ENCODE data around the gene IL36RN. TPM values are rescaled to one million over a fixed set of nuclear protein-coding genes. Genes with fewer than 3 reads are reported as not detected.

Gene IL36RN
- total RNA-seq, 1 donor from 2014 or later, result 0.25 TPM

DNA sequence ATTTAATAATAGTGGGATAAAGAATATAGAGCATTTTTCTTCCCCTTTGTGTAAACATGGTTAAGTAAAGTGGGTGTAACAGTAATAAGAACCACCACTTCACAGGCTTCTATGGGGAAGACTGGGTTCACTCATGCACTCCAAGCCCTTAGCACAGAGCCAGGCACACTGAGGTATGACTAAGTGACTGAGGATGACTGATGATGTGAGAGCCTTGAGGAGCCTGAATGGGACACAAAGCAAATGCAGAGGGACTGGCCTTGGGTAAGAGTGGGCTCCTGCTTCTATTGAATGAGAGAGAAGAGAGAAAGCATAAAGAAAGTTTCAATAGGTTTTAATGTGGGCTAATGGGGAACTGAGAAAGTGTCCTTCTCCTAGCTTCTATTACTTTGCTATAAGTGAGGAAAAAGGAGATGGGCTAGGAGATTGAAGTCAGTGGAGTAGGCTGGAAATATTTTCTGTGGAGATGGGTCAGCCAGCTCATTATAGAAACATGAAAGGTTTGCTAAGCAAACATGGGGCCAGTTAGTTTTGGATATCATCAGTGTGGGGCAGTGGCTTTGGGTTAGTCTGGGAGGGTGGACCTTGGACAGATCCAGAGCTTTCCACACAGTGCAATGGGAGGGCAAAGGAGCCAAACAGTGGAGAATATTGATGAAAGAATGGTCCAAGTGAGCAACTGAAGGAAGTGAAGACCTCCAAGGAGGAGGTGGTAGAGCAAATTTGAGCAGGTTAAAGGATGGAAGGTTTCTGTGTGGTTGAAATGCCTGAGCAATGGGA is 29.4 kb downstream of the IL36RN start:
- Histone ChIP-seq H3K9me3 (no peaks in the 10 kb centered on the region), H3K4me1 (no peaks in the 10 kb centered on the region), H3K36me3 (no peaks in the 10 kb centered on the region), H3K27ac (no peak overlapping the region), H3K4me3 (no peak overlapping the region), H3K27me3 (no peaks in the 10 kb centered on the region)
- intact Hi-C loops (cut with DNase I), result no loop called here
- no peak for TF ChIP-seq POLR2A (IDR thresholded peaks at IDR 0.05)
- TF ChIP-seq, protein P1, sequence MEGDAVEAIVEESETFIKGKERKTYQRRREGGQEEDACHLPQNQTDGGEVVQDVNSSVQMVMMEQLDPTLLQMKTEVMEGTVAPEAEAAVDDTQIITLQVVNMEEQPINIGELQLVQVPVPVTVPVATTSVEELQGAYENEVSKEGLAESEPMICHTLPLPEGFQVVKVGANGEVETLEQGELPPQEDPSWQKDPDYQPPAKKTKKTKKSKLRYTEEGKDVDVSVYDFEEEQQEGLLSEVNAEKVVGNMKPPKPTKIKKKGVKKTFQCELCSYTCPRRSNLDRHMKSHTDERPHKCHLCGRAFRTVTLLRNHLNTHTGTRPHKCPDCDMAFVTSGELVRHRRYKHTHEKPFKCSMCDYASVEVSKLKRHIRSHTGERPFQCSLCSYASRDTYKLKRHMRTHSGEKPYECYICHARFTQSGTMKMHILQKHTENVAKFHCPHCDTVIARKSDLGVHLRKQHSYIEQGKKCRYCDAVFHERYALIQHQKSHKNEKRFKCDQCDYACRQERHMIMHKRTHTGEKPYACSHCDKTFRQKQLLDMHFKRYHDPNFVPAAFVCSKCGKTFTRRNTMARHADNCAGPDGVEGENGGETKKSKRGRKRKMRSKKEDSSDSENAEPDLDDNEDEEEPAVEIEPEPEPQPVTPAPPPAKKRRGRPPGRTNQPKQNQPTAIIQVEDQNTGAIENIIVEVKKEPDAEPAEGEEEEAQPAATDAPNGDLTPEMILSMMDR (IDR thresholded peaks at IDR 0.05), result no peak
- no peak for TF ChIP-seq POLR2AphosphoS5 (IDR thresholded peaks at IDR 0.05; ENCODE audit: insufficient read depth in 1 of 2, low read depth in 1 of 2)
- peak in 1 of 2 donors; percentile 49 for DNase-seq (ENCODE audit: extremely low spot score in 2 of 2)

DNA sequence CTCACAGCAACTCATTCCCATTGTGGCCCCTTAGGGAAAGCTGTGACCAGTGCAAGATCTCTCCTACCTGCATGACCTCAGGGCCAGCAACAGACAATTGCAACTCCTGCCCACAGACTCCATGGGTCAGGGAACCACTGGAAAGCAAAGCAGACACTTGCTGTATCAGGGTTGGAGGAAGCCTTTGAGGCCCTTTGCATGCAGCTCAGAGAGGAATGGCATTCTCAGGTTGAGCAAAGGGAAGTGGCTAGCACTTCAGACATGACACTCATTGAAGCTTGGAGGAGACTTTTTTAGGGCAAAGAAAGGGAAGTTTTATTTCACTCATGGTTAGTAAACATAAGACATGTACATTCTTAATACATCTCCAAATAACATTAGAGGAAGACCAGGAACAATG is 30.9 kb downstream of the IL36RN start:
- DNase-seq (ENCODE audit: extremely low spot score in 2 of 2), result no peak
- no peak overlapping the region for H3K27ac ChIP-seq
- H3K4me3 ChIP-seq, result no peak overlapping the region
- no peaks in the 10 kb centered on the region for H3K4me1 ChIP-seq
- no peaks in the 10 kb centered on the region for H3K27me3 ChIP-seq
- TF ChIP-seq POLR2AphosphoS5 (IDR thresholded peaks at IDR 0.05; ENCODE audit: insufficient read depth in 1 of 2, low read depth in 1 of 2), result no peak
- TF ChIP-seq, protein P1 (IDR thresholded peaks at IDR 0.05), result no peak
- TF ChIP-seq POLR2A (IDR thresholded peaks at IDR 0.05), result no peak
- no peaks in the 10 kb centered on the region for H3K36me3 ChIP-seq
- no peaks in the 10 kb centered on the region for H3K9me3 ChIP-seq
- intact Hi-C loops (cut with DNase I), result no loop called here

DNA sequence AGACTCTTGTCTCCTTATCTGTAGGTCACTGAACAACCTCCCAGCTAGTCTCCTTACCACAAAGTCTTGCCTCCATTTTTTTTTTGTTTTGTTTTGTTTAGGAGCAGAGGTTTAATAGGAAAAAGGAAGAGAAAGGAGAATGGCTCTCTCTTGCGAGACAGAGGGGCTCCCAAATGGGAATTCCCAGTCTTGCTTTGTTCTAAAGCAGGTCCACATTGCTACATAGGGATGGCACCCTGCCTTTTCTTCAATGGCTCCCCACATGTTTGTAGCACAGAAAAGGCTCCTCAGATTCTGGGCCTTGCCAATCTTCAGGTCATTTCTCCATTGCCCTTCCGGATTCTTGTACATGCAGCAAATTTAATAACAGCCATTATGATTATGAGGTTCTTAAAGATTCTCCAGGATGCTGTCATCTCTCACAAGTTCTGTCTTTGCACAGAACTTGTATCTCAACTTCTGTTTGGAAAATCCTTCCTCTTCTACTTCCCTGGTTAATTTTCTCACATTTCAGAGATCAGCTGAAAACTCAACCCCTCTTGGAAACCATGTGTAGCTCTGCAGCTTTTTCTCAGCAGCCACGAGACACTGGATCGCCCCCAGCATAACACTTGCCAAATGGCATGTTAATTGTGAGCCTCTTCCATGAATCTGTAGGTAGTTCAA is 32.4 kb downstream of the IL36RN start:
- Histone ChIP-seq H3K36me3 (no peaks in the 10 kb centered on the region), H3K4me1 (no peaks in the 10 kb centered on the region), H3K27me3 (no peaks in the 10 kb centered on the region), H3K4me3 (no peak overlapping the region), H3K27ac (no peak overlapping the region), H3K9me3 (no peaks in the 10 kb centered on the region)
- intact Hi-C loops (cut with DNase I), result no loop called here
- TF ChIP-seq, protein P1 (IDR thresholded peaks at IDR 0.05), result no peak
- no peak for TF ChIP-seq POLR2AphosphoS5 (IDR thresholded peaks at IDR 0.05; ENCODE audit: insufficient read depth in 1 of 2, low read depth in 1 of 2)
- no peak for TF ChIP-seq POLR2A (IDR thresholded peaks at IDR 0.05)
- DNase-seq (ENCODE audit: extremely low spot score in 2 of 2), result no peak

- Histone ChIP-seq H3K9me3 (no peaks in the 10 kb centered on the region), H3K27ac (no peak overlapping the region), H3K4me1 (no peaks in the 10 kb centered on the region), H3K36me3 (no peaks in the 10 kb centered on the region), H3K4me3 (no peak overlapping the region), H3K27me3 (no peaks in the 10 kb centered on the region)
- no peak for DNase-seq (ENCODE audit: extremely low spot score in 2 of 2)
- TF ChIP-seq POLR2A (IDR thresholded peaks at IDR 0.05), result no peak
- TF ChIP-seq, protein P1 (IDR thresholded peaks at IDR 0.05), result no peak
- TF ChIP-seq POLR2AphosphoS5 (IDR thresholded peaks at IDR 0.05; ENCODE audit: insufficient read depth in 1 of 2, low read depth in 1 of 2), result no peak
- intact Hi-C loops (cut with DNase I), result no loop called here
These were observed 34.0 kb downstream of the IL36RN start for GRCh38 chr2:113092864-113093612.
